ENCODE results near the gene KCNC4.

- TF ChIP-seq CTCF (IDR thresholded peaks at IDR 0.05) (no peak), POLR2A (IDR thresholded peaks at IDR 0.05) (no peak)
These were observed 8.0 kb downstream of the KCNC4 start for GRCh38 chr1:110218137-110218536.

All from body of pancreas (tissue), 4 donors.